ENCODE data around the gene LRCH2.

Gene LRCH2

GRCh38 chrX:115259238-115259875, 25.5 kb upstream of the LRCH2 start:
- TF ChIP-seq CTCF (IDR thresholded peaks at IDR 0.05; ENCODE audit: insufficient read depth, missing control alignments): no peak
- DNase-seq (ENCODE audit: insufficient read length, low spot score) (no peak), FAIRE-seq (no peak)

- DNase-seq (ENCODE audit: insufficient read length, low spot score): no peak
- TF ChIP-seq CTCF (IDR thresholded peaks at IDR 0.05; ENCODE audit: insufficient read depth, missing control alignments): no peak
- no peak for FAIRE-seq
These were observed 23.8 kb upstream of the LRCH2 start for GRCh38 chrX:115257711-115258110.

GRCh38 chrX:115255003-115255402, 21.1 kb upstream of the LRCH2 start:
- no peak for TF ChIP-seq CTCF (IDR thresholded peaks at IDR 0.05; ENCODE audit: insufficient read depth, missing control alignments)
- FAIRE-seq (no peak), DNase-seq (ENCODE audit: insufficient read length, low spot score) (no peak)

GRCh38 chrX:115251458-115252233, 17.8 kb upstream of the LRCH2 start:
- DNase-seq (ENCODE audit: insufficient read length, low spot score): no peak
- no peak for TF ChIP-seq CTCF (IDR thresholded peaks at IDR 0.05; ENCODE audit: insufficient read depth, missing control alignments)
- FAIRE-seq: no peak

- no peak for FAIRE-seq
- DNase-seq (ENCODE audit: insufficient read length, low spot score): no peak
- no peak for TF ChIP-seq CTCF (IDR thresholded peaks at IDR 0.05; ENCODE audit: insufficient read depth, missing control alignments)
These were observed 3.2 kb upstream of the LRCH2 start for GRCh38 chrX:115237056-115237455.

- no peak for DNase-seq (ENCODE audit: insufficient read length, low spot score)
- TF ChIP-seq CTCF (IDR thresholded peaks at IDR 0.05; ENCODE audit: insufficient read depth, missing control alignments): no peak
These were observed 2.7 kb upstream of the LRCH2 start for GRCh38 chrX:115236560-115236959.

GRCh38 chrX:115234461-115234860, 565 bp upstream of the LRCH2 start:
- no peak for DNase-seq (ENCODE audit: insufficient read length, low spot score)
- no peak for FAIRE-seq
- no peak for TF ChIP-seq CTCF (IDR thresholded peaks at IDR 0.05; ENCODE audit: insufficient read depth, missing control alignments)

More at GRCh38 chrX:115236560-115236959, 2.7 kb upstream of the LRCH2 start:
- FAIRE-seq: no peak
